Adrenal gland (tissue), 5 donors: Measurements from ENCODE around the gene MPL.

Experiments
- POLR2A ChIP-seq, 2 donors: fragments of 450-650 bp; IDR thresholded peaks; one replicate each; pipeline ENCODE4 v1.6.1; 2017; ENCODE audit warnings: antibody characterized with exemption in 2 of 2, mild to moderate bottlenecking in 2 of 2, moderate library complexity in 1 of 2
- TF ChIP-seq, protein P1 (sequence below), 6 experiments: fragments of 450-650 bp in 4 of 6; fragments of 200-600 bp in 2 of 6; sonication (generic) in 1 of 6; IDR thresholded peaks; 1 replicate in 5 of 6; 2 replicates in 1 of 6; pipeline versions ENCODE4 v1.5.1 to v1.8.0; 2016 to 2021; ENCODE audit warnings: antibody characterized with exemption in 6 of 6, mild to moderate bottlenecking in 2 of 6, moderate library complexity in 1 of 6
- donor health status: DM: no; HTN: no; CAD: no.

DNA sequence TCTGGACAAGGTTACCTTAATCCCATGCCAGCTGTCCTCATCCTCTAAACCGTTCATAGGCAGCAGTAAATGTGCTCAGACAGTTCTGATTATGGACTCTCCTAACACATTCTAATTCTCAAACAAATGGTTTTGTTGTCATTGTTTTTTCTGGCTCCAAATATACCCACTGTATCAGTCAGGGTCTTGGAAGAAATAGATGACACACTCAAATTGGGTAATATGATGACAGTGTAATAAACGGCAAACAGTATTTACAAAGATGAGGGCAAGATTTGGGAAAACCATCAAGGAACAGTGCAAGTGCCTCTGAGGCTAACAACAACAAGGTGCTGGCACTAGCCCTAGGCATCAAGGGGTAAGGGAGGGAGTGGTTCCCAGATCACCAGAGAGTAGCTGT is 16.9 kb downstream of the MPL start:
- TF ChIP-seq POLR2A (IDR thresholded peaks at IDR 0.05) = no peak
- TF ChIP-seq, protein P1, sequence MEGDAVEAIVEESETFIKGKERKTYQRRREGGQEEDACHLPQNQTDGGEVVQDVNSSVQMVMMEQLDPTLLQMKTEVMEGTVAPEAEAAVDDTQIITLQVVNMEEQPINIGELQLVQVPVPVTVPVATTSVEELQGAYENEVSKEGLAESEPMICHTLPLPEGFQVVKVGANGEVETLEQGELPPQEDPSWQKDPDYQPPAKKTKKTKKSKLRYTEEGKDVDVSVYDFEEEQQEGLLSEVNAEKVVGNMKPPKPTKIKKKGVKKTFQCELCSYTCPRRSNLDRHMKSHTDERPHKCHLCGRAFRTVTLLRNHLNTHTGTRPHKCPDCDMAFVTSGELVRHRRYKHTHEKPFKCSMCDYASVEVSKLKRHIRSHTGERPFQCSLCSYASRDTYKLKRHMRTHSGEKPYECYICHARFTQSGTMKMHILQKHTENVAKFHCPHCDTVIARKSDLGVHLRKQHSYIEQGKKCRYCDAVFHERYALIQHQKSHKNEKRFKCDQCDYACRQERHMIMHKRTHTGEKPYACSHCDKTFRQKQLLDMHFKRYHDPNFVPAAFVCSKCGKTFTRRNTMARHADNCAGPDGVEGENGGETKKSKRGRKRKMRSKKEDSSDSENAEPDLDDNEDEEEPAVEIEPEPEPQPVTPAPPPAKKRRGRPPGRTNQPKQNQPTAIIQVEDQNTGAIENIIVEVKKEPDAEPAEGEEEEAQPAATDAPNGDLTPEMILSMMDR (IDR thresholded peaks at IDR 0.05) = no peak
